ENCODE measurements around the gene FAM83G.
"Not testable (repeated sequence)": the region's sequence is repeated elsewhere in the genome, so short reads cannot be mapped to it uniquely, and the experiment has no call there.

FAM83G gene, protein sequence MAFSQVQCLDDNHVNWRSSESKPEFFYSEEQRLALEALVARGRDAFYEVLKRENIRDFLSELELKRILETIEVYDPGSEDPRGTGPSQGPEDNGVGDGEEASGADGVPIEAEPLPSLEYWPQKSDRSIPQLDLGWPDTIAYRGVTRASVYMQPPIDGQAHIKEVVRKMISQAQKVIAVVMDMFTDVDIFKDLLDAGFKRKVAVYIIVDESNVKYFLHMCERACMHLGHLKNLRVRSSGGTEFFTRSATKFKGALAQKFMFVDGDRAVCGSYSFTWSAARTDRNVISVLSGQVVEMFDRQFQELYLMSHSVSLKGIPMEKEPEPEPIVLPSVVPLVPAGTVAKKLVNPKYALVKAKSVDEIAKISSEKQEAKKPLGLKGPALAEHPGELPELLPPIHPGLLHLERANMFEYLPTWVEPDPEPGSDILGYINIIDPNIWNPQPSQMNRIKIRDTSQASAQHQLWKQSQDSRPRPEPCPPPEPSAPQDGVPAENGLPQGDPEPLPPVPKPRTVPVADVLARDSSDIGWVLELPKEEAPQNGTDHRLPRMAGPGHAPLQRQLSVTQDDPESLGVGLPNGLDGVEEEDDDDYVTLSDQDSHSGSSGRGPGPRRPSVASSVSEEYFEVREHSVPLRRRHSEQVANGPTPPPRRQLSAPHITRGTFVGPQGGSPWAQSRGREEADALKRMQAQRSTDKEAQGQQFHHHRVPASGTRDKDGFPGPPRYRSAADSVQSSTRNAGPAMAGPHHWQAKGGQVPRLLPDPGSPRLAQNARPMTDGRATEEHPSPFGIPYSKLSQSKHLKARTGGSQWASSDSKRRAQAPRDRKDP

DNA sequence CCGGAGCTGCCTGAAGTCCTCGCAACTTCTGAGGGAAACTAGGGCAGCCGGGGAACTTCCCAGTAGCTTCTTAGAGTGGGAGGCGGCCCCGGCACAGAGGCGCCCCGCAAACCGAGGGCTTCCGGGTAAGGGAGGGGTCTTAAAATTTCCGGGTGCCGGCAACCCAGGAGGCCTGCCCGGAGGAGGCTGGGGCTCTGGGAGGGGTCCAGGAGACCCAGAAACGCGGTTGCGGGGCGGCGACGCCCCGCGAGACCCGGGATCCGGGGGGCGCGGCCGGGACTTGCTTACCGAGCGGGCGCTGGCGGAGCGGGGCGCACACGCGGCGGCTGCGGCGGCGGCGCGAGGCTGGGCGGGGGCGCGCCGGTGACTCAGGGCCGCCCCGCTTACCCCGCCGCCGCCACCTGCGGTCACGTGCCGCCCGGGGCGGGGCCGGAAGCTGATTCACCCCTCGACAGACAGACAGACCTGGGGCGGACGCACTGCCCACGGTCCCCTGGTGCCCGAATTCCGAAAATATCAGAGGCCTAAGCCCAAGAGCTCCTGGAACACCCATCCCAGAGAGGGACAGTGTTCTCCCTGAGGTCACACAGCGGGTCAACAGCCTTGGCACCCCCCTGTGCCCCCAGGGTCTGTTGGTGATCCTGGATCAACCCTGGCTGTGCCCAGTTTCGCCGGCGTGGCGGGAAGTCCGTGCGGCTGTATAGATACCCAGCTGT lies at the start of gene FAM83G:
Gene FAM83G, minus strand, starts transcription at position 344 of the 716 bp plus-strand sequence. CDS start 723 bp downstream, outside the sequence.
- DNase-seq = no peak

DNA sequence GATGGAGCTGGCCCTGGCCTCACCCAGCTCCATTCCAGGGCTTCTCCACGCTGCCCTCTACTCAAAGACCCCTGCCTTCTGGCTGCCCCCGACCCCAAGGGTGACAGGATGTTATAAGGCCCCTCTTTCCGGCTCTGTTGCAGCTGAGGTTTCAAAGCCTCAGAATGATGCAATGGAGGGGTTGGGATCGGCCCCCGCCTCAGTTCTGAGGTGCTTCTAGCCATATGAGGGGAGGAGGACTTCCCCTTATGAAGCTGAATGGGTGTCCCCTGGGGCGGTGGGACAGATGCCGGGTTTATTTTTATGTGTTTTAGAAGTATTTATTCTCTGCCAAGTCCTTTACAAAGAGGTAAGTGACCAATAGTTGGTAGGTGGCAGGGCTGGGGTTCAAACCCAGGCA lies 44.3 kb upstream of the FAM83G start:
- DNase-seq = not testable (repeated sequence)

DNA sequence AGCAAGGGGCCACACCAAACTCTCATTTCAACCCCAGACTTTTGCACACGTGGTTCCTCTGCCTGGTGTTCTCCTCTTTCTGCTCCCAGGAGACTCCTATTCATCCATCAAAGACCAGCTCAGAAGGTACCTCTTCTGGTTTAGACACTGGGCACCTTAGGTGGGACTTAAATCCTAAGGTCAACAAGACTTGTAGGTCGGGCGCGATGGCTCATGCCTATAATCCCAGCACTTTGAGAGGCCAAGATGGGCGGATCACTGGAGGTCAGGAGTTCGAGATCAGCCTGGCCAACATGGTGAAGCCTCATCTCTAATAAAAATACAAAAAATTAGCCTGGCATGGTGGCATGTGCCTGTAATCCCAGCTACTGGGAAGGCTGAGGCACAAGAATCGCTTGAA lies 42.9 kb upstream of the FAM83G start:
- not testable (repeated sequence) for DNase-seq

DNA sequence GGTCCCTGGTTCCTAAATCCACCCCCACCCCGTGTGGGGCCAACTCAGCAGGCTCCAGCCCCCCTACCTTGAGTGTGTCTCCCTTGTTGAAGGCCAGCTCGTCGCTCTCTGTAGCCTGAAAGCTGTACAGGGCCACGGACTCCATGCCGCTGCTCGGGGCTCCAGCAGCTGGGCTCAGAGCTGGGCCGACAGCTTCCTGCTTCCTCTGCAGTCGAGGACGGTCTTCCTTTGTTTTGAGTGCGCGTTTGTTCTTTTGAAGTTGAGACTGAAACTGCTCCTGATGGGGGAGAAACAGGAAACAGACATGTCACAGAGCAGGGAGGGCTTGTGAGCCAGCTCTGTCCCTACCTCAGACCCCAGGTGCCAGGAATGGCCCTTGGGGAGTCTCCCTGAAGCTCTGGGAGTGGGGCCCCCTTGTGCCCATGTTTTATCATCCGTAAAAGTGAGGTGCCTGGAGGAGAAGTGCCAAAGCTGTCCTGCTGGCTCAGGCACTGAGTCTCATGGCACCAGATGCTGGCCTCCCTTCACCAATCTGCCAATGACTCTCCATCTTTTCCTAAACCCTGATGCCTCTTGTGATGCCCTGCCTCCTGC lies 42.3 kb upstream of the FAM83G start, which contains the start of gene GRAP:
Gene GRAP, minus strand, starts transcription at position 176 of the 594 bp plus-strand sequence. Its CDS starts 31 bp downstream, at position 145.
- not testable (repeated sequence) for DNase-seq

DNA sequence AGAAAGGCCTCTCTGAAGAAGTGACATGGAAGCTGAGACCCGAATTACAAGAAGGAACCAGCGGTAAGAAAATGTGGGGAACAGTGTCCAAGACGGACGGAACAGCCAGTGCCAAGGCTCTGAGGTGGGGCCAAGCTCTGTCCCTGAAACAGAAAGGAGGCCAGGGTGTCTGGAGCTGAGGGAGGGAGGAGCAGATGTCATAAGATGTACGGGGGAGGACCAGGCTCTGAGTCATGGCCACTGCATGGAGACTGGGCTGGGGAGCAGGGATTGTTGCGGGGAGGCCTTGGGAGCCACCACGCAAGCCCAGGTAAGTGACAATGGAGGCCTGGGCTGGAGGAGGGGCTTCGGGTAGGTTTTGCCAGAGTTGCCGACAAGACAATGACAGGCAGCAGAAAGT lies 40.1 kb upstream of the FAM83G start:
- DNase-seq = not testable (repeated sequence)

DNA sequence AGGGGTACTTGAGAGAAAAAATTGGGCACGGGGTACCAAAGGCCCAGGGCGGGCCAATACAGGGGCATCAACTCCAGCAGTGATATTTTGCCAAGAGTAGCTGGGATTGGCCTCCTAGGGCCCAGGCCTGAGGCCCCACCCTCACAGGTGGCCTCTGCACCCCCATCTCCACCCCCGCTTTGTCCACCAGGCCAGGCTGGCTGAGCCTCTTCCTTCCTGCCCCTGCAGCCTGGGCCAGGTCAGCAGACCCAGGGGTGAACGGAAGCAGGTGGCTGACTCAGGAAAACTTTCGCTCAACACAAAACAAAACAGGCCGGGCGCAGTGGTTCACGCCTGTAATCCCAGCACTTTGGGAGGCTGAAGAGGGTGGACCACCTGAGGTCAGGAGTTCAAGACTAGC lies 38.5 kb upstream of the FAM83G start:
- DNase-seq = not testable (repeated sequence)

DNA sequence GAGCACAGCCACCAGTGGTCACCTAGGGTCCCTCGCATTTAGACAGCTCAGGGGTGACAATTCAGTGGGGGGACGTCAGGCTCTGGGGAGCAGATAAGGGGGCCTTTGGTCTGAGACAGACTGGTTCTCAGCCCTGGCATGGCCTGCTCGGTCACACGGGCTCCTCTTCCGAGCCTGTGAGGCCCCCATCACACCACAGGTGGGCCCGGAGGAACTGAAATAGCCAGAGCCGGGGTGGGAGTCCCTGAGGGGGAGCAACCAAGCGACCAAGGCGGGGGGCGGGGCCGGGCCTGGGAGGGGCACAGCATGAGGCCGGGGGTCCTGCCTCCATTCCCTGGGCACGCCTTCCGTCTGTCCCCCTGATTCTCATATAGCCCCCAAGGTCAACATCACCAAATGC lies 37.8 kb upstream of the FAM83G start:
- not testable (repeated sequence) for DNase-seq

DNA sequence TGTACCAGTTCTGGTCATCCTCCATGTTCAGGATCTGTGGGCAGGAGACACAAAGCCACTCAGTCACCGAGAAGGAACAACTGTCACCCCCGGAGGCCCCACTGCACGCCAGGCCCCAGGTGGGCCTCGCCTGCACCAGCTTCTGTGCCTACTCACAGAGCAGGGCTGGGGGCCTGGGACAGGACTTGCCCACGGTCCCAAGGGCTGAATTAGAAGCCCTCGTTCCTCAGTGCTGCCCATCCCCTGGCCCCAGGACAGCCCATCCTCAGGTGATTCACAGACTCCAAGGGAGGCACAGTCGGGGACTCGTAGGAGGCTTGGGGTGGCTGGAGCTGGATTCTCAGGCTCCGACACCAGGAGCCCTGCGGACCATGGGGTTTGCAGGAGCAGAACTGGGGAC lies 37.3 kb upstream of the FAM83G start:
- DNase-seq = not testable (repeated sequence)

DNA sequence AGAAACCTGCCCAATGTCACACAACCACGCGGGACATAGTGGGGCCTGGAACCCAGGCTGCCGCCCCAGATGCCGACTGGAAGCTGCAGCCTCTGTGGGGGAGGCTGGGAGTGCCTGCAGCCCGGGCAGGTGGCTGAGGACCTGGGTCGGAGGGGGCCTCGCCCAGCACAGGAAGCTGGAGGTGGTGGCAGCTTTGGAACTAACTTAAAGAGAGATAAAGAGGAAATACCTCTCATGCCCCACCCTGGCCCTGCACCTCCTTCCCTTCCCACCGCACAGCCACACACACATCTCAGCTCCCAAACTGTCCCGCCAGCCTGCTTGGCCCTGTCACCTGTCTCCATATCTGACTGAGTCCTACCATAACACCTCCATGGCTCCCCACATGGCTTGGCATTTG lies 35.8 kb upstream of the FAM83G start:
- DNase-seq = not testable (repeated sequence)

DNA sequence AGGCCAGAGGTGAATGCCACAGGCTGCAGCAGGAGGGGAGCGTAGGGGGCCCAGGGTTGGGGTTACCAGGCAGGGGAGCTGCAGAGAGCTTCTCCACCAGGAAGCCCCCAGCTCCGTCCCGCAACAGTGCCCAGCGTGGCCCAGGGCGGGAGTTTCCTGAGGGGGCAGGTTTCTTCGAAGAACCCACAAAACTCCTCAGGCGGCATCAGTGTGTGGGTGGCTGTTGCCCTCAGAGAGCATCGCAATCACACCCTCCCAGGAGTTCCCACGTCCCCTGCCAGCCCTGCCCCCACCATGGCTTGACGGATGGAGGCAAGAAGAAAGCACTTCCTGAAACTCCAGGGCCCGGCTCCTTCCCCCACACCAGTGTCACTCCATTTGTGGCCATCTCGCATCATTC lies 34.2 kb upstream of the FAM83G start:
- DNase-seq = not testable (repeated sequence)

DNA sequence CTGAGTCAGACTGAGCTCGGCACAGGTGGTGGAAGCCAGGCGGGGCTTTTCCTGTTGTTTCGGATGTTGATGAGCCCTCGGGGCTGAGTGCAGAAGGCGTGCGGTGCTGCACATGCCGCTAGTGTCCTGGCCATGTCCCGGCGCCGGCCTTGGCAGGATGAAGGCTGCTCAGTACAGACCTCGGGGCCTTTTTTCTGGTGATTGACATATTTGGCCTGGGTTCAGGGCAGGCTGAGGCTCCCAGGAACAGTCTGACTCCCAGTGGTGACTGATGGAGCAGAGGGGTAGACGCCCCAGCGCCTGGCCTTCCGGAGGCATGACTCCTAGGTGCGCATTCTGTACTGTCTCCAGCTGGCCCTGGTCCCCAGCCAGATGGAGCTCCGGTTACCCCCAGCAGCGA lies 33.4 kb upstream of the FAM83G start:
- not testable (repeated sequence) for DNase-seq

DNA sequence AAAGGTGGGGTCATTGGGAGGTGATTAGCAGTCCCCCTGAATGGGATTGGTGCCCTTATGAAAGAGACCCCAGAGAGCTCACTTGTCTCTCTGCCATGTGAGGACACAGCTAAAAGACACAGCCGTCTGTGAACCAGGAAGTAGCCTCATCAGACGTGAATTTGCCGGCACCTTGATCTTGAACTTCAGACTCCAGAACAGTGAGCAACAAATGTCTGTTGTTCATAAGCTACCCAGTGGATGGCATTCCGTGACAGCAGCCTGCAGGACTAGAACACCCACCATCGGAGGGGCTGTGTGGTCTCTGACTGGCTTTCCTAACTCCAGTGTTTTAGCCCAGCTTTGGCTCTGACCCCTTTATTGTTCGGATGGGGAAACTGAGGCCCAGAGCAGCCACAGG lies 33.0 kb upstream of the FAM83G start:
- not testable (repeated sequence) for DNase-seq

DNA sequence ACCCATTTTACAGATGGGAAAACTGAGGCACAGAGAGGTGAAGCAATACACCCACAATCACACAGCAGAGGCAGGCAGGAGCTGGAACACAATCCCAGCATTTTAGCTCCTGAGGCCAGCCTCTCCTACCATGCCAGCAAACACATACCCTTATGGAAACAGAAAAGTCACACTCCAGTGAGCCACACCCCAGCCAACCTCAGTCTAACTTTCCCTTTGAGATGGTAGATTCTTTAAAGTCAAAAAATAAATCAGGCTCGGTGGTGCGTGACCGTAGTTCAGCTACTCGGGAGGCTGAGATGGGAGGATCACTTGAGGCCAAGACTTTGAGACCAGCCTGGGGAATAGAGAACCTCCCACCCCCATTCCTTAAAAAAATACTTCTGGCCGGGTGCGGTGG lies 31.6 kb upstream of the FAM83G start:
- DNase-seq = not testable (repeated sequence)

DNA sequence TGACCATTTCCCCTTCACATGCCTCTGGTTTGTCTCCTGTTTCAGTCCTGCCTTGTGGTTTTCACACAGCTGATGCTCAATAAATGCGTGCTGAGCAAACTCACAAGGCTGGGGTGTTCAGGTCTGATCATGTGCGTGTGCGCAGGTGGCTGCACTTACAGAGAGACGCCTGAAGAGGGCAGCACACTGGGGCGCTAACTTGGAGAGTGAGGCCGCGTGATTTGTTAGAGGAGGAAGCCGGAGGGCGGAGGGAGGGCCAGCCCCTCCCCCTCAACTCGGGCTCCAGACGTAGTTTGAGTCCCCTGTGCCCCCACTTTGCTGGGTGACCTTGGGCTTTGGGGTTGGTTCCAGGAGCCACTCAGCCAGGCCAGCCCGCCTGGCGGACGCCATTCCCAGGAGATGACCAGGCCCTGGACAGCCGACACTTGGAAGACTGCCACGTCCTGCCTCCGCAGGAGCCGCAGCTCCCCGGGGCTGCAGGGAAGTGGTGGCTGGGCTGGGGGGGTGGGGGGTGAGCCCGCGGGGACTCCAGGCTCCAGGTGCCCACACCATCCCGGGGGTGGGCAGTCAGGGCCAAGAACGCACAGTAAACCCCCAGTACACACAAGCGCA lies 27.9 kb upstream of the FAM83G start:
- DNase-seq = not testable (repeated sequence)

DNA sequence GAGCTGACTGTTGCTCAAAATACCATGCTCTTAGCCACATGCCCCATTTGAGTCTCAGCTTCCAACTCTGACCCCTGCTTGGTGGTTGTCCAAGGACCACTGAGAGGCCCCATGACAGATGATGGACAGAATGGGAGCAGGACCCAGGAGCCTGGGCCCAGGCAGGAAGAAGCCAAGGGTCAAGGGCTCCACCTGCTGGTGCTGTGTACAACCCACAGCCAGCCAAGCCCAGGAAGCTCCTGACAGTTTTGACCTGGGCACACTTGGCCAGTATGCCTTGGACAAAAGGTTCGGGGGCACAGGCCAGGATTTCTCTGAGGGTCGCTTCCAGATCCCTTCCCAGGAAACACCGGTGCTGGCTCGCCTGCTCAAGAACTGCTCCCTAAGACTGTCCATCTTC lies 27.2 kb upstream of the FAM83G start:
- DNase-seq = not testable (repeated sequence)

DNA sequence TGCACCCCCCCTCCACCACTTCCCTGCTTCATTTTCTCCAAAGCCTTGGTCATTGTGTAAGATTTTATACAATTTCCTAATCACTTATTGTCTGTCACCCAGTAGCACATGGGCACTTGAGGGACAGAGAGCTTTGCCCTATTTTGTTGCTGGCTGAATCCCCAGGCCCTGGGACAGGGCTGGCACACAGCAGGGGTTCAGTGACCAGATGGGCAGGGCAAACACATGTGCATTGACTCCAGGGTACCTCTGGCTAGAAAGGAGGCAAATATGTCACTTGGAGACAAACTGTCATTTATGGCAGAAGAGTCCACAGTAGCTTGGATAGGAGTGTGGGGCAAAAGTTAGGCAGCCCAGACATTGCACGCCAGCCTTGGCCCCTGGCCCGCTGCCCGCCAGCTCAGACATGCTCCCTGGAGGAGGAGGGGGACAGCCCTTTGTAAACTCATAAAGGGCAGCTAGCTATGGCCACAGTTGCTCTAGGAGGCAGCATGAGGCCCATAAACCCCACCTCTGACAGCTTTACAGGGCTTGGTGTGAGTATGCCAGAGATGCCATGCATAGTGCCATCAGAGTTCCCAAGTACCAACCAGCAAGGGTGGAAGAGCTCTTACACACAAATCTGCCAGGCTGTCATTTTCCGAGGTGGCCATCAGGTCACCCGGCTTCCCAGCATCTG lies 26.3 kb upstream of the FAM83G start:
- not testable (repeated sequence) for DNase-seq

DNA sequence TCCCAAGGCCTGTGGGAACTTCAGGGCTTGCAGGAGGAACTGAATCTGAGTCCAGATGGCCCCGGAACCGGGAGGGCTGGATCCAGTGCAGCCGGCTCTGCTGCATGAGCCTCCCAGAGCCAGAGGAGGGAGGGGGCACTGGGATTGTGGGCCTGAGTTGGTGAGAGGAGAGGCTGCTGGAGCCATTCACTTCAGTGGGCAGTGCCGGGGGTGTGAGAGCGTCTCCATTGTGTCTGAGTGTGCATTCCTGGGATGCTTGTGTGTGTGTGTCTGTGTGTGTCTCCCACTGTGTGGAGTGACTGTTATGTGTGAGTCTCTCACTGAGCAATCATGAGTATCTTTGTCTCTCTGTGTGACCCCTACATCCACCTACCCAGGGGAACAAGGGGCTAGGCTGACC lies 25.2 kb upstream of the FAM83G start:
- DNase-seq = not testable (repeated sequence)

DNA sequence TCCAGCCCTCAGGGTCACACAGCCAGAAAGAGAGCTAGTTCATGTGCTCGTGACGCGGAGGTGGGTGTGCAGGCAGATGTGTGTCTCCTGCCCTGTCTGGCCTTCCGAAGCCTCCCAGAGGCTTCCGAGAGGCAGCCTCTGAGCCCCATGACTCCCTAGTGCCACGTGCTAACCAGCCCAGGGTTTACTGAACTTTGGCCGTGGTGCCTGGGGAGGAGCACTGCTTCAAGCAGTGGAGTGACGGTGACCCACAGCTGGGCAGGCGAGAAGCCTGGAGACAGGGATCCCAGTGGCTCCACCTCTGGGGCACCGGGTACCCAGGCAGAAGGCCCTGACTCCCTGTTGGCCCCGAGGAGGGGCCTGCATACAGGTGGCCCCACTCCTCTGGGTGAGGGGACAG lies 24.1 kb upstream of the FAM83G start:
- not testable (repeated sequence) for DNase-seq

DNA sequence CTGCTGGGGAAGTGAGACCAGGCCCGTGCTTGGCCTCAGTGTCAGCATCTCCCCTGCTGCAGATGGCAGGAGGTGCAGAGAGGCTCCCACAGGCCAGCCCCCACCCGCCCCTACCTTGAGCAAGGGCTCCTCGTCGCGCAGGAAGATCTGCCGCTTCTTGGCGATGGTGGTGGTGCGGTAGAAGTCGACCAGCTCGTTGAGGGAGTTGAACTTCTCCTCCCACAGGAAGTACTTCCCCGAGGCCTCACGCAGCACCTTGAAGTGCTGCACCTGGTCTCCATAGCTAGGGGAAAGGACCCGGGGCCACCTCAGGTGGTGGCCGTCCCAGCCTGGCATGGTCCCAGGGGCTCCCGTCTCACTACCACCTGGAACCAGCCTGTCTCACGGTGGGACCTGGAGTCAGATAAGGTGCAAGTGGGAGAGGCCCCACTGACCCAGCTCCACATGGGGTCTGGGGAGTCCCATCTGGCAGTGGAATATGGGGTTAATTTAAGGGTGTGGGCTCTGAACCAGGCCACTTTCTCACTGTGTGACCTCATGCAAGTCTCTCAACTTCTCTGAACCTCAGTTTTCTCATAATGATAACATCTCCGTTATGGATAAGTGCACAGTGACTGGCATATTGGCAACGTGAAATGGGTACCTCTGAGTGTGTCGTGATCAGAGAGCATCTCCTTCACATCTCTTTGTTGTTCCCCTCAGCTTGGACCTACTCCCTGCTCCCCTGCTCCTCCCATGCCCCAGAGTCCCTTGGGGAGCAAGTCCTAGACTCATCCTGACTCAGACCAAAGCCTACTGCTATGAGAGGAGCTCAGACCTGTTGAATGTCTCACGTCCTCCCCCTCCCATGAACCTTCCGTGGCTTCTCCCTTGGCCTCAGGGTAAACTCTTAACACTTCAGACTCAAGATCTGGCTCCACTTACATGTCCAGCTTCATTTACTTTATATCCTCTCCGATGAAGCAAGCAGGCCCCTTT lies 19.8 kb upstream of the FAM83G start:
- no peak for DNase-seq
